Testis (tissue), 5 donors: Measurements from ENCODE around the gene MYLK. TPM values are rescaled to one million over a fixed set of nuclear protein-coding genes. Genes with fewer than 3 reads are reported as not detected.
A peak's percentile ranks its signal among the peaks of the same experiment; 100 is the strongest.

ENCODE experiments used
- DNase-seq: peaks from one replicate; pipeline ENCODE4 v3.0.0-alpha.2; 2019
- H3K27ac ChIP-seq, 2 donors: fragments of 200-600 bp; sonication (generic); one replicate each; pipeline ENCODE4 v1.5.1; 2019
- H3K27me3 ChIP-seq: fragments of 200-600 bp; sonication (generic); one replicate; pipeline ENCODE4 v1.5.1; 2019
- H3K36me3 ChIP-seq: fragments of 200-600 bp; sonication (generic); one replicate; pipeline ENCODE4 v1.5.1; 2017; ENCODE audit warnings: low read depth; ENCODE audit errors: missing control alignments
- H3K4me1 ChIP-seq: fragments of 200-600 bp; sonication (generic); one replicate; pipeline ENCODE4 v1.5.1; 2019
- H3K4me3 ChIP-seq, 2 donors: fragments of 200-600 bp; sonication (generic); one replicate each; pipeline ENCODE4 v1.5.1; 2017 to 2019
- H3K9me3 ChIP-seq: fragments of 200-600 bp; sonication (generic); one replicate; pipeline ENCODE4 v1.5.1; 2017
- CTCF ChIP-seq, 3 experiments: fragments of 450-650 bp in 2 of 3; fragments of 200-600 bp in 1 of 3; sonication (generic) in 1 of 3; IDR thresholded peaks; one replicate each; pipeline ENCODE4 v1.5.1; 2016 to 2019; ENCODE audit warnings: antibody characterized with exemption in 3 of 3, mild to moderate bottlenecking in 2 of 3, moderate library complexity in 1 of 3
- POLR2A ChIP-seq: fragments of 450-650 bp; IDR thresholded peaks from one replicate; pipeline ENCODE4 v1.6.1; 2017; ENCODE audit warnings: antibody characterized with exemption, mild to moderate bottlenecking, moderate library complexity
- WGBS, 2 donors: methylation state at CpG; one replicate each; pipeline ENCODE4 v1.1.5; 2018; 5-methylcytosine and 5-hydroxymethylcytosine counted together
- intact Hi-C: fragments of 100-400 bp; cut with DNase I; formaldehyde crosslinking; loops from one replicate; pipeline ENCODE4 v1.15.1; 2023; ENCODE audit warnings: low total_unique reads
- long read RNA-seq, 2 donors: transcript quantifications; one replicate each; lab custom pipeline, GENCODE V29; 2026
- polyA plus RNA-seq: library from polyadenylated mRNA; stranded (reverse); fragments of 350-450 nt; fragmentation: Illumina TruSeq; extraction: RNeasy Lipid Tissue Mini Kit (QIAGEN cat#74804); gene quantifications from one replicate; pipeline ENCODE4 v1.2.3, GENCODE V29; 2014; ENCODE audit warnings: low read depth, low replicate concordance; ENCODE audit not compliant: insufficient read depth
- total RNA-seq, 2 donors: library from RNA; depleted of rRNA; stranded (reverse); fragments of >200 nt; gene quantifications; one replicate each; pipeline ENCODE4 v1.2.3, GENCODE V29; 2016

Gene MYLK, protein sequence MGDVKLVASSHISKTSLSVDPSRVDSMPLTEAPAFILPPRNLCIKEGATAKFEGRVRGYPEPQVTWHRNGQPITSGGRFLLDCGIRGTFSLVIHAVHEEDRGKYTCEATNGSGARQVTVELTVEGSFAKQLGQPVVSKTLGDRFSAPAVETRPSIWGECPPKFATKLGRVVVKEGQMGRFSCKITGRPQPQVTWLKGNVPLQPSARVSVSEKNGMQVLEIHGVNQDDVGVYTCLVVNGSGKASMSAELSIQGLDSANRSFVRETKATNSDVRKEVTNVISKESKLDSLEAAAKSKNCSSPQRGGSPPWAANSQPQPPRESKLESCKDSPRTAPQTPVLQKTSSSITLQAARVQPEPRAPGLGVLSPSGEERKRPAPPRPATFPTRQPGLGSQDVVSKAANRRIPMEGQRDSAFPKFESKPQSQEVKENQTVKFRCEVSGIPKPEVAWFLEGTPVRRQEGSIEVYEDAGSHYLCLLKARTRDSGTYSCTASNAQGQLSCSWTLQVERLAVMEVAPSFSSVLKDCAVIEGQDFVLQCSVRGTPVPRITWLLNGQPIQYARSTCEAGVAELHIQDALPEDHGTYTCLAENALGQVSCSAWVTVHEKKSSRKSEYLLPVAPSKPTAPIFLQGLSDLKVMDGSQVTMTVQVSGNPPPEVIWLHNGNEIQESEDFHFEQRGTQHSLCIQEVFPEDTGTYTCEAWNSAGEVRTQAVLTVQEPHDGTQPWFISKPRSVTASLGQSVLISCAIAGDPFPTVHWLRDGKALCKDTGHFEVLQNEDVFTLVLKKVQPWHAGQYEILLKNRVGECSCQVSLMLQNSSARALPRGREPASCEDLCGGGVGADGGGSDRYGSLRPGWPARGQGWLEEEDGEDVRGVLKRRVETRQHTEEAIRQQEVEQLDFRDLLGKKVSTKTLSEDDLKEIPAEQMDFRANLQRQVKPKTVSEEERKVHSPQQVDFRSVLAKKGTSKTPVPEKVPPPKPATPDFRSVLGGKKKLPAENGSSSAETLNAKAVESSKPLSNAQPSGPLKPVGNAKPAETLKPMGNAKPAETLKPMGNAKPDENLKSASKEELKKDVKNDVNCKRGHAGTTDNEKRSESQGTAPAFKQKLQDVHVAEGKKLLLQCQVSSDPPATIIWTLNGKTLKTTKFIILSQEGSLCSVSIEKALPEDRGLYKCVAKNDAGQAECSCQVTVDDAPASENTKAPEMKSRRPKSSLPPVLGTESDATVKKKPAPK (N-terminal part only)
- total RNA-seq (100 to 1,000 TPM; 130 to 168 TPM), polyA plus RNA-seq (151 TPM)
- long read RNA-seq, donor 1, full-length matches to known transcripts: 14 of 14 reads
- long read RNA-seq, donor 1, partial matches to known transcripts: 0 of 14 reads
- long read RNA-seq, donor 1, other reads (novel, unspliced or antisense): 0 of 14 reads
- long read RNA-seq, donor 2, full-length matches to known transcripts: 10 of 10 reads
- long read RNA-seq, donor 2, partial matches to known transcripts: 0 of 10 reads
- long read RNA-seq, donor 2, other reads (novel, unspliced or antisense): 0 of 10 reads

- peak; percentile 79 for DNase-seq
- Histone ChIP-seq H3K36me3 (no peaks in the 10 kb centered on the region), H3K9me3 (no peaks in the 10 kb centered on the region), H3K27me3 (no peaks in the 10 kb centered on the region), H3K4me3 (peak within 1 kb of the TSS; percentile 40 to 45), H3K4me1 (no peaks in the 10 kb centered on the region), H3K27ac (no peak within 1 kb of the TSS)
- intact Hi-C loops: no loop called here
- WGBS, 2 donors: 0 to 2% methylated on average over 12 to 36 of the region's 70 CpGs
- no peak for TF ChIP-seq POLR2A
- TF ChIP-seq CTCF (IDR thresholded peaks at IDR 0.05): no peak
These were observed at the start of gene MYLK for GRCh38 chr3:123884203-123884831. MYLK (minus strand) TSS chr3:123884332; CDS start chr3:123793841, 90,491 bp downstream.

DNA sequence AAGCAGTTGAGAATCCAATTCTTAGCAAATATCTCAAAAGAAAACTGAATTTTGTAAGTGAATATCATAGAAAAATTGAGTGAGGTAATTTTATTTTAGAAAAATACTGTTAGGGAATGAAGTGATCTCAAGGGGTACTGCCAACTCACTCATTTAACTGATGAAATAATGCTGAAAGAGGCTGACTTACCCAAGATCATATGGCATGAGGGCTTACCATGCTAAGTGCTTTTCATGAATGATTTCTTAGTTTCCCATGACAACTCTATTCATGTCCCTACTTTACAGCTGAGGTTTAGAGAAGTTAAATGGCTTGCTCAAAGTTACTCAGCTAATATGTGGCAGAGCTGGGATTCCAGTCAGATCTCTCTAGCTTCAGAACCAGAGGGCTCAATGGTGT lies 46.3 kb upstream of the MYLK start:
- Histone ChIP-seq H3K27me3 (no peaks in the 10 kb centered on the region), H3K36me3 (no peaks in the 10 kb centered on the region), H3K4me1 (no peaks in the 10 kb centered on the region), H3K4me3 (no peak overlapping the region), H3K27ac (no peak overlapping the region), H3K9me3 (no peaks in the 10 kb centered on the region)
- DNase-seq: no peak
- TF ChIP-seq CTCF (IDR thresholded peaks at IDR 0.05): no peak
- no peak for TF ChIP-seq POLR2A
- intact Hi-C loops: no loop called here

DNA sequence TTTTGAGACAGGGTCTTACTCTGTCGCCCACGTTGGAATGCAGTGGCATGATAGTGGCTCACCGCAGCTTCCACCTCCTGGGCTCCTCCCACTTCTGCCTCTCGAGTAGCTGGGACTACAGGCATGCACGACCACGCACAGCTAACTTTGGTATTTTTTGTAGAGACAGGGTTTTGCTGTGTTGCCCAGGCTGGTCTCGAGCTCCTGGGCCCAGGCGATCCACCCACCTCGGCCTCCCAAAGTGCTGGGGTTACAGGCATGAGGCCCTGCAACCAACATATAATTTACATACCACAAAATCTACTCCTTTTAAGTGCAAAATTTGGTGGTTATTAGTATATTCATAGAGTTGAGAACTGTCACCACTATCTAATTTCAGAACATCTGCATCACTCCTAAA lies 45.2 kb upstream of the MYLK start:
- DNase-seq: no peak
- H3K36me3 ChIP-seq: no peaks in the 10 kb centered on the region
- WGBS, 2 donors: 93 to 97% methylated on average over 9 of the region's 9 CpGs
- H3K27me3 ChIP-seq: no peaks in the 10 kb centered on the region
- no peak for TF ChIP-seq POLR2A
- no peak for TF ChIP-seq CTCF (IDR thresholded peaks at IDR 0.05)
- intact Hi-C loops: no loop called here
- H3K9me3 ChIP-seq: no peaks in the 10 kb centered on the region
- H3K27ac ChIP-seq: no peak overlapping the region
- H3K4me1 ChIP-seq: no peaks in the 10 kb centered on the region
- no peak overlapping the region for H3K4me3 ChIP-seq

DNA sequence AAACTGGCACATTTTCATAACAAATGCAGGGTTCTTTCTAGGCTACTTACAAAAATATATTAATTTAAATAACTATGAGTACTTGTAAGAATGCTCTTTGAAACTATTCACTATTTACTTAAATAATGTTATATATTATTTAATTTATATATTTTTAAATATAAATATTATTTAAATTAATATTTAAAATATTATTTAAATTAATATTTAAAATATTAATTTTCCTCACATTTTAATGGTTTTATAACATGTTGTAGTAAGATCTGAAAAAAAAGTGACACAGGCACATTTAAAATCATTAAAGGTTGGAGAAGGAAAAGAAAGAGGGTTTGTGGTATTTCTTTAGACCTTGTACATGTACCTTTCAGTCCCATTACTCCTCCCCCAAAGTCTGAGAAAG lies 42.3 kb upstream of the MYLK start:
- Histone ChIP-seq H3K4me3 (no peak overlapping the region), H3K27ac (no peak overlapping the region), H3K36me3 (no peaks in the 10 kb centered on the region), H3K4me1 (no peaks in the 10 kb centered on the region), H3K27me3 (no peaks in the 10 kb centered on the region), H3K9me3 (no peaks in the 10 kb centered on the region)
- no peak for DNase-seq
- intact Hi-C loops: no loop called here
- no peak for TF ChIP-seq POLR2A
- no peak for TF ChIP-seq CTCF (IDR thresholded peaks at IDR 0.05)
